ENCODE data around the gene ARL2.

The ARL2 gene

GRCh38 chr11:65047581-65048422 lies 33.8 kb downstream of the ARL2 start:
- no peak for DNase-seq (ENCODE audit: low spot score)

GRCh38 chr11:65051398-65051858 lies 37.5 kb downstream of the ARL2 start:
- DNase-seq (ENCODE audit: low spot score) = no peak

GRCh38 chr11:65053827-65054508 lies 40.0 kb downstream of the ARL2 start:
- no peak for DNase-seq (ENCODE audit: low spot score)

GRCh38 chr11:65055538-65055937 lies 41.6 kb downstream of the ARL2 start:
- DNase-seq (ENCODE audit: low spot score) = no peak

GRCh38 chr11:65056999-65057398 lies 43.0 kb downstream of the ARL2 start:
- no peak for DNase-seq (ENCODE audit: low spot score)

GRCh38 chr11:65057526-65057925 lies 43.6 kb downstream of the ARL2 start:
- no peak for DNase-seq (ENCODE audit: low spot score)

GRCh38 chr11:65058012-65058411 lies 44.1 kb downstream of the ARL2 start:
- no peak for DNase-seq (ENCODE audit: low spot score)

GRCh38 chr11:65058419-65059054 lies 44.6 kb downstream of the ARL2 start, which contains the start of gene NAALADL1:
NAALADL1 (minus strand) TSS chr11:65058553; CDS start chr11:65058521, 32 bp downstream.
- no peak for DNase-seq (ENCODE audit: low spot score)

- no peak for DNase-seq (ENCODE audit: low spot score)
Measured at GRCh38 chr11:65059523-65059922, 45.6 kb downstream of the ARL2 start.

- no peak for DNase-seq (ENCODE audit: low spot score)
Measured at GRCh38 chr11:65059959-65060824, 46.2 kb downstream of the ARL2 start.

- DNase-seq (ENCODE audit: low spot score) = no peak
Measured at GRCh38 chr11:65060913-65061408, 47.0 kb downstream of the ARL2 start.

GRCh38 chr11:65063532-65063931 lies 49.6 kb downstream of the ARL2 start:
- DNase-seq (ENCODE audit: low spot score) = no peak

- DNase-seq (ENCODE audit: low spot score) = no peak
Measured at GRCh38 chr11:65064847-65065240, 50.9 kb downstream of the ARL2 start.

- DNase-seq (ENCODE audit: low spot score) = no peak
Measured at GRCh38 chr11:65065851-65066250, 51.9 kb downstream of the ARL2 start.

- DNase-seq (ENCODE audit: low spot score) = no peak
Measured at GRCh38 chr11:65066315-65066714, 52.4 kb downstream of the ARL2 start.

GRCh38 chr11:65066805-65067291 lies 52.9 kb downstream of the ARL2 start:
- DNase-seq (ENCODE audit: low spot score) = no peak

- DNase-seq (ENCODE audit: low spot score) = no peak
Measured at GRCh38 chr11:65067446-65067845, 53.5 kb downstream of the ARL2 start.

GRCh38 chr11:65069217-65069616 lies 55.3 kb downstream of the ARL2 start:
- DNase-seq (ENCODE audit: low spot score) = no peak

All from activated CD4-positive, alpha-beta T cell treated with anti-CD3 and anti-CD28 coated beads, Interleukin-2, Interleukin-4, amounts not matched to agents 100 ng/mL and 50 ng/mL, durations not matched to agents 16 hours and 8 hours (primary cell).